Stimulated activated CD4-positive, alpha-beta T cell treated with anti-CD3 and anti-CD28 coated beads, Interleukin-4, amount 100 ng/mL, for 48 hours (primary cell): ENCODE results near the gene DISC1.
A peak's percentile ranks its signal among the peaks of the same experiment; 100 is the strongest.
"Not testable (repeated sequence)": the region's sequence is repeated elsewhere in the genome, so short reads cannot be mapped to it uniquely, and the experiment has no call there.

Experiments used
- DNase-seq, 2 donors: peaks; one replicate each; pipeline ENCODE4 v3.0.0-alpha.2; 2020; ENCODE audit warnings: low read depth in 2 of 2

DISC1 gene

GRCh38 chr1:231885209-231885854 is 258.7 kb downstream of the DISC1 start:
- no peak for DNase-seq

- no peak for DNase-seq
Observed at GRCh38 chr1:231887166-231887565, 260.6 kb downstream of the DISC1 start.

- no peak for DNase-seq
Observed at GRCh38 chr1:231887866-231888265, 261.3 kb downstream of the DISC1 start.

GRCh38 chr1:231890791-231891190 is 264.2 kb downstream of the DISC1 start:
- DNase-seq, result no peak

GRCh38 chr1:231893400-231894102 is 267.0 kb downstream of the DISC1 start:
- no peak for DNase-seq

GRCh38 chr1:231896806-231897205 is 270.2 kb downstream of the DISC1 start:
- DNase-seq, result no peak

- DNase-seq, result no peak
Observed at GRCh38 chr1:231899046-231899445, 272.5 kb downstream of the DISC1 start.

- DNase-seq, result no peak
Observed at GRCh38 chr1:231899713-231900435, 273.3 kb downstream of the DISC1 start.

GRCh38 chr1:231903586-231904081 is 277.0 kb downstream of the DISC1 start:
- no peak for DNase-seq

- not testable (repeated sequence) for DNase-seq
Observed at GRCh38 chr1:231907310-231907709, 280.7 kb downstream of the DISC1 start.

- DNase-seq, result no peak
Observed at GRCh38 chr1:231913493-231913892, 286.9 kb downstream of the DISC1 start.

GRCh38 chr1:231918239-231919015 is 291.8 kb downstream of the DISC1 start:
- DNase-seq, result peak in 1 of 2 donors; percentile 15

GRCh38 chr1:231919239-231919885 is 292.8 kb downstream of the DISC1 start:
- DNase-seq, result no peak

GRCh38 chr1:231919886-231920285 is 293.3 kb downstream of the DISC1 start:
- no peak for DNase-seq

GRCh38 chr1:231921646-231922345 is 295.2 kb downstream of the DISC1 start:
- no peak for DNase-seq

- DNase-seq, result no peak
Observed at GRCh38 chr1:231923491-231924041, 297.0 kb downstream of the DISC1 start.

- DNase-seq, result no peak
Observed at GRCh38 chr1:231924180-231924579, 297.6 kb downstream of the DISC1 start.

- DNase-seq, result no peak
Observed at GRCh38 chr1:231925864-231926263, 299.3 kb downstream of the DISC1 start.

- DNase-seq, result no peak
Observed at GRCh38 chr1:231926340-231926739, 299.8 kb downstream of the DISC1 start.

- no peak for DNase-seq
Observed at GRCh38 chr1:231926933-231927332, 300.3 kb downstream of the DISC1 start.
